ENCODE data around the gene VWA5B2. TPM values are rescaled to one million over a fixed set of nuclear protein-coding genes. Genes with fewer than 3 reads are reported as not detected.

Gene VWA5B2
- total RNA-seq, 1 experiment from 2014 or later, result 2.7 TPM

DNA sequence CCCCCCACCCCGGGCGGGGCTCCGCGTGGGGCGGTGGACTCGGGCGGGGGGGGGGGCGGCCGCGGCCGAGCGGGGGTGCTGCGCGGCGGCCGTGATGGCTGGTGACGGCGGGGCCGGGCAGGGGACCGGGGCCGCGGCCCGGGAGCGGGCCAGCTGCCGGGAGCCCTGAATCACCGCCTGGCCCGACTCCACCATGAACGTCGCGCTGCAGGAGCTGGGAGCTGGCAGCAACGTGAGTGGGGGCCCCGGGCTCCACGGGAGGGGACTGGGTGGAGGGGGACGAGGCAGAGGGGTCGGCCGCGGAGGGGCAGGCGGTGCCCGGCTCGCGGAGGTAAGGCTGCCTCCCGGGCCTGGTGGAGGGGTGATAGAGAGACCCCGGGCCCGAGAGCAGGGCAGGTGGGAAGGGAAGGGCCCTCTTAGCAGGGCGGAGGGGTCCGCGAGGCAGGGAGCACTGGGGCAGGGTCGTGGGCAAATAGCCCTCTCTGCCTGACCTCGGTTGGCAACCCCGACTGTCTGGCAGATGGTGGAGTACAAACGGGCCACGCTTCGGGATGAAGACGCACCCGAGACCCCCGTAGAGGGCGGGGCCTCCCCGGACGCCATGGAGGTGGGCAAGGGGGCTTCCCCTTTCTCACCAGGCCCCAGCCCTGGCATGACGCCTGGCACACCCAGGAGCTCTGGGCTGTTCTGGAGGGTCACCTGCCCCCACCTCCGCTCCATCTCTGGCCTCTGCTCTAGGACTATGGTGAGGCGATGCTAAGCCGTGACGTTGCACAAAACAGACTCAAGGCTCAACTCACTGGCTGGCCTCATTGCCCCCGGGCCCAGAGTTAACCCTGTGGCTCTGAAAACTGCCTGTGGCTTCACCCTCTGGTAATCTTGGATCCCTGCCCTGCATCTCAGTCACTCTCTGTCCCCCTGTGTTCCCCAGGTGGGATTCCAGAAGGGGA, 46.9 kb downstream of the VWA5B2 start, which contains the start of gene ECE2:
Gene ECE2 (plus strand): TSS at position 62 of the 950 bp plus-strand sequence. CDS start 132 bp downstream, at position 194.
- peaks cover 17% of the 10 kb centered on the region for H3K27me3 Mint-ChIP-seq (ENCODE audit: low read depth)
- H2AFZ ChIP-seq (ENCODE audit: low read length), result no peak within 1 kb of the TSS
- DNase-seq, result no peak
- H2BK5ac ChIP-seq (ENCODE audit: insufficient read length, low read length), result no peak within 1 kb of the TSS
- no peak within 1 kb of the TSS for H3K4ac ChIP-seq (ENCODE audit: low read depth, low read length)
- H3K79me1 ChIP-seq (ENCODE audit: insufficient read depth, low read depth, low read length, poor library complexity, severe bottlenecking), result no peaks in the 10 kb centered on the region
- H3K79me2 ChIP-seq (ENCODE audit: insufficient read depth, low read length), result no peaks in the 10 kb centered on the region
- H3K4me3 Mint-ChIP-seq, result peak within 1 kb of the TSS in 1 of 2 experiments; percentile 72; a peak in 3 of 5 replicates
- H4K5ac ChIP-seq (ENCODE audit: insufficient read length, low read depth, low read length), result no peak within 1 kb of the TSS
- H2BK12ac ChIP-seq (ENCODE audit: insufficient read length, low read depth, low read length), result no peak within 1 kb of the TSS
- H2BK20ac ChIP-seq (ENCODE audit: low read depth, low read length, poor library complexity, severe bottlenecking), result no peak within 1 kb of the TSS
- no peak within 1 kb of the TSS for H3T11ph ChIP-seq (ENCODE audit: low read length)
- no peaks in the 10 kb centered on the region for H3K9me3 Mint-ChIP-seq
- no peaks in the 10 kb centered on the region for H4K20me1 ChIP-seq (ENCODE audit: control insufficient read depth, insufficient read depth, insufficient read length)
- H3K9ac ChIP-seq (ENCODE audit: extremely low read depth, insufficient read length, low read length), result no peak within 1 kb of the TSS
- H3K36me3 Mint-ChIP-seq (ENCODE audit: insufficient read depth in 1 of 3, low read depth in 3 of 3), result no peaks in the 10 kb centered on the region; a peak in 1 of 7 replicates
- TF ChIP-seq, protein P1, sequence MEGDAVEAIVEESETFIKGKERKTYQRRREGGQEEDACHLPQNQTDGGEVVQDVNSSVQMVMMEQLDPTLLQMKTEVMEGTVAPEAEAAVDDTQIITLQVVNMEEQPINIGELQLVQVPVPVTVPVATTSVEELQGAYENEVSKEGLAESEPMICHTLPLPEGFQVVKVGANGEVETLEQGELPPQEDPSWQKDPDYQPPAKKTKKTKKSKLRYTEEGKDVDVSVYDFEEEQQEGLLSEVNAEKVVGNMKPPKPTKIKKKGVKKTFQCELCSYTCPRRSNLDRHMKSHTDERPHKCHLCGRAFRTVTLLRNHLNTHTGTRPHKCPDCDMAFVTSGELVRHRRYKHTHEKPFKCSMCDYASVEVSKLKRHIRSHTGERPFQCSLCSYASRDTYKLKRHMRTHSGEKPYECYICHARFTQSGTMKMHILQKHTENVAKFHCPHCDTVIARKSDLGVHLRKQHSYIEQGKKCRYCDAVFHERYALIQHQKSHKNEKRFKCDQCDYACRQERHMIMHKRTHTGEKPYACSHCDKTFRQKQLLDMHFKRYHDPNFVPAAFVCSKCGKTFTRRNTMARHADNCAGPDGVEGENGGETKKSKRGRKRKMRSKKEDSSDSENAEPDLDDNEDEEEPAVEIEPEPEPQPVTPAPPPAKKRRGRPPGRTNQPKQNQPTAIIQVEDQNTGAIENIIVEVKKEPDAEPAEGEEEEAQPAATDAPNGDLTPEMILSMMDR (conservative IDR thresholded peaks at IDR 0.05), result no peak
- H3K27me3 ChIP-seq (ENCODE audit: insufficient read depth, low read length), result peaks cover 8% of the 10 kb centered on the region; the same call in 1 of the 2 replicates
- H2BK15ac ChIP-seq (ENCODE audit: low read depth, low read length), result no peak within 1 kb of the TSS
- H3K27ac Mint-ChIP-seq, result no peak within 1 kb of the TSS; a peak in 1 of 7 replicates
- H3K4me1 ChIP-seq (ENCODE audit: insufficient read depth, low read length), result no peaks in the 10 kb centered on the region
- no peak within 1 kb of the TSS for H2BK120ac ChIP-seq (ENCODE audit: low read depth, low read length, poor library complexity, severe bottlenecking)
- H3K4me1 Mint-ChIP-seq, result peaks cover 0 to 6% of the 10 kb centered on the region in 2 experiments; a peak in 2 of 4 replicates
- no peak within 1 kb of the TSS for H3K56ac ChIP-seq (ENCODE audit: insufficient read length, low read depth, low read length)
- no peaks in the 10 kb centered on the region for H3K9me3 ChIP-seq (ENCODE audit: control insufficient read depth, low read depth, low read length)
- WGBS (ENCODE audit: extremely low coverage, insufficient read length, low lambda C conversion rate), result no CpG with 5 or more reads among the region's 65 CpGs
- no peak within 1 kb of the TSS for H3K27ac ChIP-seq (ENCODE audit: insufficient read length, low read depth, low read length)
- H3K18ac ChIP-seq (ENCODE audit: insufficient read length, low read depth, low read length), result peak within 1 kb of the TSS; percentile 58
- H3K4me2 ChIP-seq (ENCODE audit: insufficient read depth, insufficient read length, low read length), result peak within 1 kb of the TSS; percentile 22
- H4K91ac ChIP-seq (ENCODE audit: insufficient read length, low read depth, low read length), result no peak within 1 kb of the TSS
- peaks cover 2% of the 10 kb centered on the region for H3K23me2 ChIP-seq (ENCODE audit: insufficient read length, low read depth, low read length, poor library complexity, severe bottlenecking)
- H4K8ac ChIP-seq (replicated peaks; ENCODE audit: insufficient read length, low read depth, low read length), result peak within 1 kb of the TSS; percentile 3
- H3K14ac ChIP-seq (ENCODE audit: insufficient read depth, low read length), result peak within 1 kb of the TSS; percentile 37; the same call in 1 of the 2 replicates
- no peak within 1 kb of the TSS for H2AK5ac ChIP-seq (ENCODE audit: insufficient read length, low read length)
- H3K23ac ChIP-seq (ENCODE audit: insufficient read length, low read depth, low read length), result peak within 1 kb of the TSS; percentile 17
